Thyroid gland (tissue), 4 donors: ENCODE results near the gene FAM168B. TPM values are rescaled to one million over a fixed set of nuclear protein-coding genes. Genes with fewer than 3 reads are reported as not detected.
"Not testable (repeated sequence)": the region's sequence is repeated elsewhere in the genome, so short reads cannot be mapped to it uniquely, and the experiment has no call there.

ENCODE experiments used
- DNase-seq, 2 donors: peaks; one replicate each; pipeline ENCODE4 v3.0.0-alpha.2; 2019
- H3K27ac ChIP-seq, 3 donors: fragments of 200-600 bp; sonication (generic); 1 replicate in 2 of 3; 2 replicates in 1 of 3; pipeline ENCODE4 v1.5.1; 2016 to 2019; ENCODE audit warnings: mild to moderate bottlenecking in 1 of 3, moderate library complexity in 1 of 3
- H3K27me3 ChIP-seq: fragments of 200-600 bp; sonication (generic); one replicate; pipeline ENCODE4 v1.5.1; 2019
- H3K36me3 ChIP-seq, 2 donors: fragments of 200-600 bp; sonication (generic); one replicate each; pipeline ENCODE4 v1.5.1; 2016 to 2019
- H3K4me1 ChIP-seq, 2 donors: fragments of 200-600 bp; sonication (generic); one replicate each; pipeline ENCODE4 v1.5.1; 2017 to 2019
- H3K4me3 ChIP-seq, 3 donors: fragments of 200-600 bp; sonication (generic); replicated peaks in 1 of 3; 1 replicate in 2 of 3; 2 replicates in 1 of 3; pipeline ENCODE4 v1.5.1; 2016; ENCODE audit warnings: mild to moderate bottlenecking in 1 of 3
- H3K9me3 ChIP-seq: fragments of 200-600 bp; sonication (generic); one replicate; pipeline ENCODE4 v1.5.1; 2017
- CTCF ChIP-seq, 6 experiments: fragments of 200-600 bp in 3 of 6; fragments of 450-650 bp in 3 of 6; sonication (generic) in 3 of 6; IDR thresholded peaks; one replicate each; pipeline ENCODE4 v1.5.1; 2016 to 2019; ENCODE audit warnings: antibody characterized with exemption in 6 of 6, mild to moderate bottlenecking in 2 of 6, inconsistent platforms in 1 of 6, moderate library complexity in 1 of 6
- POLR2A ChIP-seq, 2 donors: fragments of 450-650 bp; IDR thresholded peaks; one replicate each; pipeline ENCODE4 v1.6.1; 2017; ENCODE audit warnings: antibody characterized with exemption in 2 of 2, mild to moderate bottlenecking in 2 of 2, moderate library complexity in 1 of 2
- WGBS, 2 donors: methylation state at CpG; one replicate each; pipeline ENCODE4 v1.1.5; 2017; 5-methylcytosine and 5-hydroxymethylcytosine counted together
- intact Hi-C: fragments of 100-400 bp; cut with DNase I; formaldehyde crosslinking; loops from one replicate; pipeline ENCODE4 v1.15.1; 2023
- total RNA-seq, 4 donors: library from RNA; depleted of rRNA; stranded (reverse); fragments of >200 nt; gene quantifications; one replicate each; pipeline ENCODE4 v1.2.3, GENCODE V29; 2016

Gene FAM168B
- total RNA-seq, 4 donors from 2014 or later = 110 to 156 (median 146) TPM

- Histone ChIP-seq H3K9me3 (no peaks in the 10 kb centered on the region), H3K36me3 (peaks cover 5 to 6% of the 10 kb centered on the region in 2 donors), H3K27ac (peak overlapping the region; percentile 92 to 97 (median 96)), H3K4me1 (peaks cover 0 to 4% of the 10 kb centered on the region in 2 donors), H3K27me3 (no peaks in the 10 kb centered on the region), H3K4me3 (peak overlapping the region; percentile 60 to 98 (median 79))
- WGBS, 2 donors = 2% methylated on average over 25 to 26 of the region's 26 CpGs
- intact Hi-C loops = no loop called here
- DNase-seq = no peak
- TF ChIP-seq POLR2A (IDR thresholded peaks at IDR 0.05) (no peak), CTCF (IDR thresholded peaks at IDR 0.05) (no peak)
Observed at GRCh38 chr2:131092458-131093005, 728 bp downstream of the FAM168B start.

- 72 to 81% methylated on average over 2 of the region's 2 CpGs for WGBS, 2 donors
- intact Hi-C loops = no loop called here
- Histone ChIP-seq H3K4me1 (no peaks in the 10 kb centered on the region), H3K4me3 (no peak overlapping the region), H3K27me3 (no peaks in the 10 kb centered on the region), H3K36me3 (peaks cover 23 to 25% of the 10 kb centered on the region in 2 donors), H3K27ac (no peak overlapping the region), H3K9me3 (no peaks in the 10 kb centered on the region)
- TF ChIP-seq CTCF (IDR thresholded peaks at IDR 0.05) = no peak
- TF ChIP-seq POLR2A (IDR thresholded peaks at IDR 0.05) = no peak
- no peak for DNase-seq
Observed at GRCh38 chr2:131085646-131086045, 7.6 kb downstream of the FAM168B start.

GRCh38 chr2:131081190-131081589 is 12.1 kb downstream of the FAM168B start:
- 94 to 95% methylated on average over 4 of the region's 4 CpGs for WGBS, 2 donors
- no peak for DNase-seq
- no peaks in the 10 kb centered on the region for H3K9me3 ChIP-seq
- H3K4me1 ChIP-seq = no peaks in the 10 kb centered on the region
- H3K27ac ChIP-seq = no peak overlapping the region
- peaks cover 25 to 32% of the 10 kb centered on the region in 2 donors for H3K36me3 ChIP-seq
- H3K27me3 ChIP-seq = no peaks in the 10 kb centered on the region
- intact Hi-C loops = no loop called here
- no peak overlapping the region for H3K4me3 ChIP-seq
- TF ChIP-seq CTCF (IDR thresholded peaks at IDR 0.05) (no peak), POLR2A (IDR thresholded peaks at IDR 0.05) (no peak)

GRCh38 chr2:131079931-131080330 is 13.3 kb downstream of the FAM168B start:
- H3K36me3 ChIP-seq = peaks cover 29 to 32% of the 10 kb centered on the region in 2 donors
- H3K9me3 ChIP-seq, H3K27me3 ChIP-seq, DNase-seq, H3K4me1 ChIP-seq, H3K27ac ChIP-seq, H3K4me3 ChIP-seq, intact Hi-C loops: not testable (repeated sequence)
- 94 to 98% methylated on average over 6 of the region's 6 CpGs for WGBS, 2 donors

- H3K36me3 ChIP-seq = peaks cover 29 to 42% of the 10 kb centered on the region in 2 donors
- H3K27ac ChIP-seq = no peak overlapping the region
- 85 to 93% methylated on average over 3 of the region's 3 CpGs for WGBS, 2 donors
Observed at GRCh38 chr2:131077966-131078365, 15.3 kb downstream of the FAM168B start.

More at GRCh38 chr2:131077966-131078365, 15.3 kb downstream of the FAM168B start:
- no peak overlapping the region for H3K4me3 ChIP-seq
- H3K4me1 ChIP-seq = peaks cover 7 to 10% of the 10 kb centered on the region in 2 donors
- intact Hi-C loops = no loop called here
- no peaks in the 10 kb centered on the region for H3K27me3 ChIP-seq
- TF ChIP-seq POLR2A (IDR thresholded peaks at IDR 0.05) (no peak), CTCF (IDR thresholded peaks at IDR 0.05) (no peak)
- DNase-seq = no peak
- H3K9me3 ChIP-seq = no peaks in the 10 kb centered on the region
